OCI-LY7 (cell line): Measurements from ENCODE around the gene PRPF38B. TPM values are rescaled to one million over a fixed set of nuclear protein-coding genes. Genes with fewer than 3 reads are reported as not detected.

Experiments
- BruUV-seq: library from RNA; stranded (reverse); fragments of 400-500 nt; replicated peaks from 2 replicates; lab custom pipeline; 2021; lab: Mats Ljungman, UMichigan
- CTCF ChIA-PET: fragments of 300-600 bp; sonication (Branson Sonifier 250); formaldehyde crosslinking; loops from one replicate; lab custom pipeline; 2022; ENCODE audit warnings: antibody characterized with exemption; ENCODE audit not compliant: unreplicated experiment; lab: Charles Lee
- POLR2A ChIA-PET: fragments of 300-600 bp; sonication (Branson Sonifier 250); formaldehyde crosslinking; loops from one replicate; lab custom pipeline; 2022; ENCODE audit warnings: antibody characterized with exemption; lab: Charles Lee
- DNase-seq: peaks from one replicate; pipeline ENCODE4 v3.0.0-alpha.2; 2015; ENCODE audit warnings: low spot score
- H2AFZ ChIP-seq: fragments of 200-600 bp; sonication (generic), shearing (Covaris generic); 2 replicates; pipeline ENCODE4 v1.6.1; 2014; ENCODE audit warnings: mild to moderate bottlenecking, antibody characterized with exemption, low read length, moderate library complexity
- H3K27ac ChIP-seq: fragments of 200-600 bp; sonication (generic); 2 replicates; pipeline ENCODE4 v1.5.1; 2014; ENCODE audit warnings: mixed run types, low read depth, mild to moderate bottlenecking, moderate library complexity, low read length, inconsistent platforms; ENCODE audit not compliant: poor library complexity, severe bottlenecking
- H3K36me3 ChIP-seq: fragments of 200-600 bp; sonication (generic); 2 replicates; pipeline ENCODE4 v1.6.1; 2014; ENCODE audit warnings: mild to moderate bottlenecking, antibody characterized with exemption, low read length, moderate library complexity, mixed read lengths; ENCODE audit not compliant: insufficient read depth
- H3K4me1 ChIP-seq: fragments of 200-600 bp; sonication (generic); 2 replicates; pipeline ENCODE4 v1.5.1; 2014; ENCODE audit warnings: mild to moderate bottlenecking, low read length; ENCODE audit not compliant: insufficient read depth, poor library complexity, severe bottlenecking
- H3K4me2 ChIP-seq: fragments of 200-600 bp; sonication (generic); 2 replicates; pipeline ENCODE4 v1.6.1; 2014; ENCODE audit warnings: mild to moderate bottlenecking, low read length
- H3K4me3 ChIP-seq: fragments of 200-600 bp; sonication (generic); 2 replicates; pipeline ENCODE4 v1.5.1; 2014; ENCODE audit warnings: mild to moderate bottlenecking, low read depth, low read length; ENCODE audit not compliant: poor library complexity, severe bottlenecking
- H3K79me2 ChIP-seq: fragments of 200-600 bp; sonication (generic); 2 replicates; pipeline ENCODE4 v1.6.1; 2016; ENCODE audit warnings: low read depth, mild to moderate bottlenecking, low read length, moderate library complexity, mixed read lengths; ENCODE audit not compliant: insufficient read depth
- H3K9me2 ChIP-seq: fragments of 200-600 bp; sonication (generic); 2 replicates; pipeline ENCODE4 v1.6.1; 2016; ENCODE audit warnings: mild to moderate bottlenecking, low read length, mixed read lengths; ENCODE audit not compliant: insufficient read depth
- H3K9me3 ChIP-seq: fragments of 200-600 bp; sonication (generic); 2 replicates; pipeline ENCODE4 v1.6.1; 2014; ENCODE audit warnings: mild to moderate bottlenecking, mixed run types, low read length, mixed read lengths
- H4K20me1 ChIP-seq: fragments of 200-600 bp; sonication (generic); 2 replicates; pipeline ENCODE4 v1.6.1; 2014; ENCODE audit warnings: mild to moderate bottlenecking, antibody characterized with exemption, low read length, moderate library complexity, mixed read lengths; ENCODE audit not compliant: insufficient read depth
- CTCF ChIP-seq: fragments of 200-600 bp; sonication (generic); conservative IDR thresholded peaks from 2 replicates; pipeline ENCODE4 v1.5.1; 2014; ENCODE audit warnings: mild to moderate bottlenecking, antibody characterized with exemption, low read length, moderate library complexity, mixed read lengths
- EZH2phosphoT487 ChIP-seq: fragments of 200-600 bp; sonication (generic); IDR thresholded peaks from 2 replicates; pipeline ENCODE4 v1.6.1; 2018; ENCODE audit warnings: low read depth, borderline replicate concordance, mild to moderate bottlenecking, mixed run types, antibody characterized with exemption, low read length, moderate library complexity, mixed read lengths
- intact Hi-C: fragments of 100-400 bp; cut with micrococcal nuclease; formaldehyde crosslinking; loops from one replicate; pipeline ENCODE4 v1.10.0; 2022; ENCODE audit not compliant: unreplicated experiment
- total RNA-seq, 2 experiments: library from RNA; depleted of rRNA in 1 of 2; stranded (reverse); fragments of >200 nt in 1 of 2; shearing (Covaris generic) in 1 of 2; gene quantifications; 2 replicates each; pipeline ENCODE4 v1.2.3, GENCODE V29; 2014 to 2022

PRPF38B gene
- total RNA-seq, 2 experiments from 2014 or later: 47.4 to 73.8 TPM

GRCh38 chr1:108646265-108646647 lies 45.9 kb upstream of the PRPF38B start:
- intact Hi-C loops: loop anchor here (10.0 kb wide), 1 partner anchor 441 kb away; the partner anchor contains the start of gene SLC25A24
- Histone ChIP-seq H3K9me3 (no peaks in the 10 kb centered on the region), H3K27ac (no peak overlapping the region), H3K4me1 (no peaks in the 10 kb centered on the region), H3K4me3 (no peak overlapping the region), H2AFZ (no peak overlapping the region), H3K9me2 (no peaks in the 10 kb centered on the region), H3K4me2 (no peak overlapping the region), H3K79me2 (no peaks in the 10 kb centered on the region), H4K20me1 (no peaks in the 10 kb centered on the region), H3K36me3 (no peaks in the 10 kb centered on the region)
- CTCF ChIA-PET: no interaction called here
- no peak for TF ChIP-seq EZH2phosphoT487
- no peak for TF ChIP-seq CTCF
- POLR2A ChIA-PET: interaction anchor here (0.6 to 0.9 kb wide), 2 partner anchors 10 to 86 kb away, joined by 3 read pairs; no protein-coding TSS in a partner anchor
- BruUV-seq: no TSS peak
- DNase-seq: no peak

DNA sequence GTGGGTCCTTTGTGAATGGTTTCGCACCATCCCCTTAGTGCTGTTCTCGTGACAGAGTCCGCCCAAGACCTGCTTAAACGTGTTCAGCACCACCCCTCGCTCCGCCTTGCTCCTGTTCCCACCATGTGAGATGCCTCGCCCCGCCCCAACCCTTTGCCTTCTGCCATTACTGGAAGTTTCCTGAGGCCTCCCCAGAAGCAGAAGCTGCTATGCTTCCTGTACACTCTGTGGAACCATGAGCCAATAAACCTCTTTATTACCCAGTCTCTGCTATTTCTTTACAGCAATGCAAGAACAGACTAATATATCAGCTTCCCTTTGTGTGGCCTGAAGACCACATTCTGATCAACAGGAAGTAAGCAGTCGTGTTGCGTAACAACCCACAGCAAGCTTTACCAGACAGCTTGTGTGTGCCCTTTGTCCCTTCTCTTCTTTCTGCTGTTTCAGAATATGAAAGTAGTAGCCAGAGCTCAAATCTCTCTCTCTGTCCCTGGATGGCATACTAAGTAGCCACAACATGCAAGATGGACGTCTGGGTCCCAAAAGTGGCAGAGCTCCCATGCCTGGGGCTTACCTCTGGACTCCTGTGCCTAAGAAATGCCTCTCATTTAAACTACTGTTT lies 45.4 kb upstream of the PRPF38B start:
- Histone ChIP-seq H2AFZ (no peak overlapping the region), H3K4me3 (no peak overlapping the region), H3K4me2 (no peak overlapping the region)

More for the DNA sequence above, 45.4 kb upstream of the PRPF38B start:
- intact Hi-C loops: loop anchor here (10.0 kb wide), 1 partner anchor 442 kb away; the partner anchor contains the start of gene SLC25A24
- Histone ChIP-seq H3K9me3 (no peaks in the 10 kb centered on the region), H4K20me1 (no peaks in the 10 kb centered on the region), H3K27ac (no peak overlapping the region), H3K36me3 (no peaks in the 10 kb centered on the region), H3K9me2 (no peaks in the 10 kb centered on the region), H3K79me2 (no peaks in the 10 kb centered on the region), H3K4me1 (no peaks in the 10 kb centered on the region)
- no peak for TF ChIP-seq CTCF
- no peak for TF ChIP-seq EZH2phosphoT487
- ChIA-PET CTCF (no interaction called here), POLR2A (interaction anchor here (0.6 to 1.2 kb wide), 4 partner anchors 9 to 284 kb away, joined by 3 to 4 read pairs (median 4); partner anchors contain the start of gene EEIG2)
- peak; percentile 17 for DNase-seq
- BruUV-seq: no TSS peak
